GM20431 (cell line): Measurements from ENCODE around the gene WDFY4.

Experiments used
- in situ Hi-C: fragments of 300-500 bp; cut with MseI, MboI; formaldehyde crosslinking; loops from one replicate; pipeline ENCODE4 v1.15.0; 2020; ENCODE audit warnings: low sequenced_read_pairs; ENCODE audit not compliant: unreplicated experiment

WDFY4 gene

DNA sequence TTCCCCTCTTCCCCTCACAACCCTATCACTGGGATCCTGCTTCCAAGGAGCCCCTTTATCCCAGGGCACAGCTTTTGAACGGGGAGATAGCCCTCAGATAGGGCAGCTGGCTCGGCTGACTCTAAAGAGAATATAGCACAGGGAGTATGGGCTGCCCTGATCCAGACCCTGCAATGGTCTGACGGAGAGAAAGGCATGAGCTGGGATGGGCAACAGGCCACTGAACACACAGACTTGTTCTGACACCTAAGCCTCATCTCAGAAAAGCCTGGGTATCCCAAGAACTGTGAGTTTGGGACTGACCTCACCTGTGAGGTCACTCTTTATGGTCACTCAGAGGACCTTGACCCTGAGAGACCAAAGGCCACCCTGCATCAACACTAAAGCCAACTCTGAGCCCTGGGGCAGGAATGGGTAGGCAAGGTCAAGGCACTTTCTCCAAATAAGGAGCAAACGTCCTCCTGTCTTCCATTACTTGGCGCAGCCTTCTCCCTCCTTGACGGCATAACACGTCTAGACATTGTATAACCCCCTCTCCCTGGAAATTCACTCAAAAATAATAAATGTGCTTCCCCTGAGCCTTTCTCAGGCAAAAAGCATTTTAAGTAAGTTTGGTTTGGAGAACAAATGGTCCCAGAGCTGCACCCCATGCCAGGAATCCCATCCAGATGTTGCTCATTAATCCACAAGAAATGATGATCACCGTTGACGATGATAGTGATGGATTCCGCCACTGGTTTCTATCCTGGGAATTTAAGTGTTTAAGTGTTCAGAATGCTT is 263.2 kb downstream of the WDFY4 start:
- in situ Hi-C loops = no loop called here

DNA sequence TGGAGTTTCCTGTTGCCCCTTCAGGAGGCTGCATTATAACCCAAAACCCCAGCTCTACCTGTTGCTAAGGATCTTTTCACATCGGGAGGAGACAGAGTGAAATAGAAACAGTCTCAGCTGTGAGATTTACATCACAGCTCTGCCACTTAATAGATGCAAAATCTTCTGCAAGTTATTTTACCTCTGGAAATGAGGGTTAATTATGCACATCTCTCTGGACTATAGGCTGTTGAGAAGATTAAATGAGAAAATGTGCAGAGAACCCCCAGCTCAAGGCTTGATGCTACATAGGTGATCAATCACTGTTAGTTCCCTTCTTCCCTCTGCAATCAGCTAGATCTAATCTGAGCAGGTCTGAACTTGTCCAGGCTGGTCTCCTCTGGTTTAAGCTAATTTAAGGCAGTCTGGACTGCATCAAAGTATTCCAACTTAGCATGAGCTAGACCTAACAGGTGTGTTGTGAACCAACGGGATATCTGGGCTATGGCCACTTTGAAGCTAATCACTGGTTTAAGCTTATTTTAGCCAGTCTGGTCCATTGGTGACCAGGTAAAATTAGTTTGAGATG is 263.9 kb downstream of the WDFY4 start:
- in situ Hi-C loops = no loop called here

DNA sequence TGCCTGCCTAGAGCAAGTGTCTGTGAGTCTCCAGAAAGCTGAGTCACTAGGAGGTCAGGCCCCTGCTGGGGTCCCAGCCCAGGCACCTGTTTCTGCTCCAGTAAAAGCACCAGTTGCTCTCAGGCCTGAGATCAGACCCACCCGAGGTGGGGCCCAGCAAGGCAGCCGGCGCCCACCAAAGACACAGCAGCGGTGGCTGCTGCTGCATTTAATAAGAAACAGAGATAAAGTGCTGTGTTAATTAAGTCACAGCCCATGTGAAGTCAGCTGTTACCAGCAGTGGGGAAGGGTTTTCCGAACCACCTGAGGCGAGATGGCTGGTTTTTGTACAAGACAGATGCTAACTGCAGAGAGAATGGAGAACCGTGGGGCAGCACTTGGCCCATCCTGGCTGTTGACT is 267.0 kb downstream of the WDFY4 start:
- in situ Hi-C loops = no loop called here

DNA sequence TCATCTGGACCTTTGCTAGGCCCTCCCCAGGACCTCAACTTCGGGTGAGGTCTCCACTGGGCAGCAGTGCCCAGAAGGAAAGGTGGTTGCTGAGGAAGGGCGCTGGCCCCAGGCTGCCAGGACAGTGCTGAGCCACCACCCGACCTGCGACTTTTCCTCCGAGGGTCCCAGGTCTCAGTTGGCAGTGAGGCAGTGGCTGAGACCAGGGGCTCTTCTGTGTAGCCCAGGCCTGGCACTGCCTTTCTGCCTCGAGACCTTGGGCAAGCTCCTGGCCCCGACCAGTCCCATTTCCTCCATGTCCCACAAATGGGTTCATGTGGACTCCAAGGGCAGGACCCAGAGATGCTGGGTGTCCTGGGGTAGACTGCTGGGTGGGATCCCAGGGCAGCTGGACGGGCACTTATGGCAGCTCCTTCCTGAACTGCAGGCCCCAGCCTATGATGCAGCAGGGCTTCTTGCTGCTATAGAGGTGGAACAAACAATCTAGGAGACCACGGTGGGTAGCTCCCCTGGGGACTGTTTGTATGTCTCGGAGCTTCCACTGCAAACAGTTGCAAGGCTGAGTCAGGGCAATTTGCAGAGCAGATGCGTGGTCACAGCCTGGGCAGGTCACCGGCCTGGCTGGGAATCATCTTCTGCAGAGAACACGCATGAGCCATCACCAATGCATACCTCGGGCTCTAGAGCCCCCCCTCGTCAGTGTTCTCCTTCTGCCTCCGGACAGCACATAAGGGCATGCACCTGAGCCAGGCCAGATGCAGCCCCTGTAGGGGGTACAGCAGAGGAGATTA is 272.9 kb downstream of the WDFY4 start:
- in situ Hi-C loops = no loop called here

DNA sequence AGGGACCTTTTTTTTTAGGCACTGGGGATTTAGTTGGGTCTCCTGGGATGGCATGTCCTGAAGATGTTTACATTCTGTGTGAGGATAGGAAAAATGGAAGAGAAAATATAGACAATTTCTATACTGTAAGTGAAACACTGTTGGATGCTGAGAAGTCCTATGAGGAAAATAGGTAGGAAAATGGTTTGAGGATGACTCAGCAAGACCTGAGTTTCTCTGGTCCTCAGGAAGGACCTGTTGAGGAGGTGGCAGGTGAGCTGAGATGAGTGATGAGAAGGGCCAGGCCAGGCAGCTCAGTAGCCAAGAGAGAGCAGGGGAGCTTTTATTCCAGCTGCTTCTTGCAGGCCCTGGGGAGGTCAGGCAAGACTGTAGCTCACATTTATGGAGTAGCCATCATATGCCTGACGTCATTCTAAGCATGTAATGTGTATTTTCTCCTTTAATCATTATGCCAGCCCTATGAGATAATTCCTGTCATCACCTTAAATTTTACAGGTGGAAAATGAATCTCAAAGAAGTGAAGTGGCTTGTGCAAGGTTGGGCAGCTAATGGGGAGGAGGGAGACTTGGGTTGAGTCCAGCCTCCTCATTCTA is 274.0 kb downstream of the WDFY4 start:
- in situ Hi-C loops = no loop called here

DNA sequence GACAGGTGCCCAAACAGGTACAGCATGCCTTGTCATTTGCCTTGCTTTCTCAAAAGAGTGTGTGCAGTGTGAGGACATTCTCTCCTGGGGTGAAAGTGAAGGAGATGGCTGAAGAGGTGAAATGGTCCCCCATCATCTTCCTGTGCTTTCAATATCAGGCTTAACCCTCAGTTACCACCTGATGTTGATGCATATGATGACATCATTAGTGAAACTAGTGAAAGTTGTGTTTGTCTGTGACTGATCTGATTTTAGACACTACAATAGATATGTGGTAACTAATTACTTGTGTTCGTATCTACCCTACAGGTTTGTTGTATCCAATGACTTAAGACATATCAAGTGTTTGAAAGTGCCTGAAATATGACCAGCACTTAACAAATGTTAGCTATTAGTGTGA is 279.4 kb downstream of the WDFY4 start:
- in situ Hi-C loops = no loop called here

DNA sequence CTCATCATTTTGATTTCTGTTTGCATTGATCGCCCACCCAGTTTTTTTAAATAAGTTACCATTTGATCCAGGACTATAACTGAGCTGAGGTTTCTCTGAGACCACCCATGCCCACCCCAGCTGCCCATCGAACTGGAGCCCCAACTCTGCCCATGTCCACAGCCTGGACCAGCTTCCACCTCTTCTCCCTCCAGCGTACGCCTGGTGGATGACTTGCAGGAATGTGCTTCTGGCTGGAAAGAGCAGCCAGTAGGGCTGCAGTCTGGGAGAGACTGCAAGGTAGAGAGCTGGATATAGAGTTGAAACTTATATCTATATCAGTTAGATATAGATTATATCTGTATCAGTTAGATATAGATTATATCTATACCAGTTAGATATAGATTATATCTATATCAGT is 280.8 kb downstream of the WDFY4 start:
- in situ Hi-C loops = no loop called here

DNA sequence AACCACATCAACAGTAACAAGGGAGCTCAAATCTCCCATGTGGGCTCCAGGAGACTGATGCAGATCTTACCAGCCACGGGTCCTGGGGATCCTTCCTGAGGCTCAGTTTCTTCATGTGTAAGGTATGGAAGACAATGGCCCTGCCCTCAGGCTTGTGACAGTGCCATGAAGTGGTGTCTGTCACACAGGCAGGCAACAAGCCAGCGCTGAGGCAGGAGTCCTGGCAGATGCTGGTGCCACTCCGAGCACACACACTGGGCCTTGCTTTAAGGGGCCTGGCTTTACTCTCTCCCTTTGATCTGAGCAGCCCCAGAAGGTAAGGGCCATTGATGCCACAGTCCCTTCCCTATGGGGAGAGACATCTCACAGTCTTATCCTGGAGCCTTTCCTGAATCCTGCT is 283.4 kb downstream of the WDFY4 start:
- in situ Hi-C loops = no loop called here

DNA sequence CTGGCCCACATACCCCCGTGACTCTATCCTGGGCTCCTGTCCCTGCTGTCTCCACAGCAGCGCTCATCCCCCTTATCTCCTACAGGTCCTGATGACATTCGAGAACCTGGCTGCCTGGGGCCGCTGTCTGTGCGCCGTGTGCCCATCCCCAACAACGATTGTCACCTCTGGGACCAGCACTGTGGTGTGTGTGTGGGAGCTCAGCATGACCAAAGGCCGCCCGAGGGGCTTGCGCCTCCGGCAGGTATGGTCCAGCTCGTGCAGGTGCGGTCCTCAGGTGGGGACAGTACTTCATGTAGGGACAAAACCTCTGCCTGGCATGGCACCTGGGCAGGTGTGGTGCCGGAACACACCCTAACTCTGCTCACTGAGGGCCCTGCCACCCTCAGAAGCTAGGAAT is 285.4 kb downstream of the WDFY4 start:
- in situ Hi-C loops = no loop called here

DNA sequence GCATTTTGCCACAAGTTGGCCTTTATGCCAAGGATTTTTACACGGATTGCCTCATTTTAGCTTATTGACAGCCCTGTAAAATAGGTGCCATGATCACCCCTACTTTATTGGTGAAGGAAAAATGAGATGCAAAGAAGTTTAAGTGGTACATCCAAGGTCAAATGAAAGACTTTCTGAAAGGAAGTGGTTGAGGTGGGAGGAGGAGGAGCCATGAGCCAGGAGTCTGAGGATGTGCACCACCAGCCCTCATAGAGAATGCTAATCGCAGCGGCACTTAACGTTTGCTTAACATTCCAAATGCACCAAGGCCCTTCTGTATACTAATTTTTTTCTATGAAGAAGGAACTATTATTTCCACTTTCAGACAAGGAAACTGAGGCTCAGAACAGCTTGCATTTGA is 286.0 kb downstream of the WDFY4 start:
- in situ Hi-C loops = no loop called here

DNA sequence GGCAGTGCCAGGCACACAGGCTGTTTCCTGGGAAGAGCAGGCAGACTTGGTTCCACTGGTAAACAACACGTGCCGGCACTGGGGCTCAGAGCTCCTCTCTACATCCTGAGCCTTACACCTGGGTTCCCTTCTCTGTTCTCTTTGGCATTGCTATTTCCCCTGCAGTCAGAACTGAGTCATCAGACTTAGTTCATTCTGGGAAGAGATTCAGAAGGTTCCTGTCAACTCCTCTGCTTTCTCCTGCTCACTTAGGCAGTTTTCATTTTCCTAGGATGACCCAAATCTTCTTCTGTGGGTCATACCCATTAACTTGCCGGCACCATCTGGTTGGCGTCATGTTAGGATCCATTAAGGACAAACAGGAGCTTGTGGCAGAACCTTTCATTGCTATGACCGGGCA is 288.4 kb downstream of the WDFY4 start:
- in situ Hi-C loops = no loop called here

DNA sequence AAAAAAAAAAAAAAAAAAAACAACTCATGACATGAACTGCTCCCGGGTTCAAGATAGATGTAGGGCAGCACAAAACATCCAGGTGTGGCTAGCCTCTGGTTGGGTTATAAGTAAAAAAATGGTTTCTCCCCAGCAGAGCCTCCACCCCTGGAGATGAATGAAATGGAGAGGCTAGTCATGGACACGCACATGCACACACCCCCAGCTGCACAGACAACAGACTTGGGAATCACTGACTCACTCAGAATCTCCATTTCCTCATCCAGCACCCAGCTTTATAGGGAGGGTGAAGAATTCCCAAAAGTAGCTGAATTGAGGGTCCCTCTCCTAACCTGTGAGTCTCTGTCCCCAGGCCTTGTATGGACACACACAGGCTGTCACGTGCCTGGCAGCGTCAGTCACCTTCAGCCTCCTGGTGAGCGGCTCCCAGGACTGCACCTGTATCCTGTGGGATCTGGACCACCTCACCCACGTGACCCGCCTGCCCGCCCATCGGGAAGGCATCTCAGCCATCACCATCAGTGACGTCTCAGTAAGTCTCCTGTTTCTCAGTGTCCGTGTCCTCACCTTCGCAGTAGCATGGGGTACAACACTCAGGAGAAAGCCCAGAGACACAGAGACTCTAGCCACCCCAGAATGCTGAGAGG is 290.0 kb downstream of the WDFY4 start:
- in situ Hi-C loops = loop anchor here (25.0 kb wide), 1 partner anchor 188 kb away; no protein-coding TSS in a partner anchor

DNA sequence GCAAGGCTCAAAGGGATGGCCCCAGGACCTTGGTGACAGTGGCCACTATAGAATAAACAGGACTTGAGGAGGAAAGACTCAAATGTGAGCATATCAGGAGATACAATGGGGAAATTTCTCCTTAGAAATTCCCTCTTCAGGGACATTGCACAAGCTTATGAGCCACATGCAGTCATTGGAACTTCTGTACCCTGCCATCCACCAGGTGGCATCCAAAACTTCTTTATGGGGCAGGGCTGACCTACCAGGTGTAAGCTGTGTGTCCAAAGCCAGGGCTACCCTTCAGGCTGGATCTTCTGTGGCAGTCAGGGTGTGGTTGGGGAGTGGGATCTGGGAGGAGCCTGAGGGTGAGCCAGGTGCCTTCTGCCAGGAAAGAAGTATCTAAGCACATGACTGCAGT is 291.5 kb downstream of the WDFY4 start:
- in situ Hi-C loops = loop anchor here (25.0 kb wide), 1 partner anchor 186 kb away; no protein-coding TSS in a partner anchor

DNA sequence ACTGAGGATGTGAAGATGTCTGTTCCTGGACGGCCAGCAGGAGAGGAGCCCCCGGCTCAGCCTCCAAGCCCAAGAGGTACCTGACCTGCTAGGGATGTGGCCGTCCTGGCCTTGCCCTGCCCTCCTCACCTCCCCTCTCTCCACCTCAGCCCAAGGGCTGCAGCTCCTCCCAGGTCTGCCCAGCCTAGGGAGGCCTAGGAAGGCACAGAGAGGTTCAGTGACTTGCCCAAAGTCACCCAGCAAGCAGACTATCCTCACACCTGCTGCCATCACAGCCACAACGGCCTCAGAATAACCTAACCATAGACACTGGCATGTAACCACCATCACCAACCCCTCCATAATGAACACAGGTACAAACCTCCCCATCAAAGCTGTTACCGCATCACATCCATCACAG is 293.6 kb downstream of the WDFY4 start:
- in situ Hi-C loops = loop anchor here (25.0 kb wide), 1 partner anchor 184 kb away; no protein-coding TSS in a partner anchor

DNA sequence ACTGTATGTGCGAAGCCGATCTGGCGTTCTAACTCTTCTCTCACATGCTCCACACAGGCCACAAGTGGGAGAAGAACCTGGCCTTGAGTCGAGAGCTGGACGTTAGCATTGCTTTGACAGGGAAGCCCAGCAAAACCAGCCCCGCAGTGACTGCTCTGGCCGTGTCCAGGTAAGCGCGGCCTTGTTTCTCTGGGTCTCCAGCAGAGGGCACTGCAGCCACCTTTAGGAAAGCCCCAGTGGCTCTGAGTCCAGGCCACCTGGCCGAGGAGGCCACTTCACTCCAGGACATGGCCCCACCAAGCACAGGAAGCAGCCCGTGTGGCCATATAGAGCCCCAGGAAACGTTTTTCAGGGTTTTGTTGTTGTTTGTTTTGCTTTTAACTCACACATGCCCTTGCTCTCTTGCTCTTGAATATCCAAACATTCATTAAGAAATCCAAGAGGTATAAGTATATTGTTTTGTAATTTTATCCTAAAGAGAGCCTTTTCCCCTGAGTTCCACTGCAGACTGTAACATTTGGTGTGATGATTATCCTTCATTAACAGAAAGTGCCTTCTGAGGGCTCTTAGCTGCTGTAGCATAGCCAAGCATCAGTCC is 296.7 kb downstream of the WDFY4 start:
- in situ Hi-C loops = loop anchor here (10.0 to 25.0 kb wide), 2 partner anchors 181 to 533 kb away; no protein-coding TSS in a partner anchor

DNA sequence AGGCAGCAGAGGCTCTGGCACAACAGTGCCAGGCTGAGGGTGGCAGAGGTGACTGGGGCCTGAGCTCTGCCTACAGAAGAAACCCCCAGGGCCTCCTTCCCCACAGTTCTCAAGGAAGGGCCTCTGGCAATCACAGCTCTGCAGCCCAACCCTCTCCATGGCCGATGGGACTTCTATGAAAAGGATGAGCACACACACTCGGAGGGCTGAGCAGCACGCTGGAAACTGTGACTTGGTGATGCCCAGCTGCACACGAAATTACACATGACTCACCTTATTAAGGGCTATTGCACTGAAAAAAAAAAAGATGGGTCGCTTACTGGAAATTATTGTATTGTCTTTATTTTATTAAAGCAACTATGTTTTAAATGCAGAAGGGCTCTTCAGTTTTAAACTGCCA is 297.9 kb downstream of the WDFY4 start:
- in situ Hi-C loops = loop anchor here (10.0 to 25.0 kb wide), 2 partner anchors 180 to 532 kb away; no protein-coding TSS in a partner anchor

DNA sequence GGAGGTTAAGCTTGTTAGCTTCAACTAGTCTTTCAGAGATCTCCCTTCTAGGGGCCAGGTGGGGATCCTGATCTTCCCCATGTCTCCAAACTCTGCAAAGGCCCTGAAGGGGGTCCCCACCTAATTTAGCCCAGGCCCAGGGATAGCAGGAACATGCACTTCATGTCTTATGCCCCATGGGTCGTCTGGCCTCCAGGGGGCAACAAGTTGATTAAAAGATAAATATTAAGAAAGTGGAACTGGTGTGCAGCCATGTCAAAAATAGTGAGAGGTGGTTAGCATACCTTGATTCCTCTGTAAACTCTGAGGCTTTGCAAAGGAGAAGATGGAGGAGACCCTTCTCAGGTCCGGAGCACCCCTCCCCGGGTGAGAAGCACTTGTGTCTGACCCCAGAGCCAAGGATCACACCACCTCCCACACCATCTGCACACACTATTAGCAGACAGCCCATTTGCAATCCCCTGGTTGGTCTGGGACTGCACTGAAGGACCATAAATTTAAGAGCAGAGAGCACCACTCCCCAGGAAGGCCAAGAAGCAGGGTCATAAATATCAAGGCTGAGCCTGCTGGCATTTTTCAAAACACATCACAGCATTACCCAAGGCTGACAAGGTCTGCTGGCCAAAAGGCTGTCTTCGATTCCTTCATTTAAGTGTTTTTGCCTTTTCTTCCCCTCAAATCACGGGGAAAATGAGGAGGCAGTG is 299.1 kb downstream of the WDFY4 start:
- in situ Hi-C loops = loop anchor here (10.0 to 25.0 kb wide), 2 partner anchors 179 to 531 kb away; no protein-coding TSS in a partner anchor

DNA sequence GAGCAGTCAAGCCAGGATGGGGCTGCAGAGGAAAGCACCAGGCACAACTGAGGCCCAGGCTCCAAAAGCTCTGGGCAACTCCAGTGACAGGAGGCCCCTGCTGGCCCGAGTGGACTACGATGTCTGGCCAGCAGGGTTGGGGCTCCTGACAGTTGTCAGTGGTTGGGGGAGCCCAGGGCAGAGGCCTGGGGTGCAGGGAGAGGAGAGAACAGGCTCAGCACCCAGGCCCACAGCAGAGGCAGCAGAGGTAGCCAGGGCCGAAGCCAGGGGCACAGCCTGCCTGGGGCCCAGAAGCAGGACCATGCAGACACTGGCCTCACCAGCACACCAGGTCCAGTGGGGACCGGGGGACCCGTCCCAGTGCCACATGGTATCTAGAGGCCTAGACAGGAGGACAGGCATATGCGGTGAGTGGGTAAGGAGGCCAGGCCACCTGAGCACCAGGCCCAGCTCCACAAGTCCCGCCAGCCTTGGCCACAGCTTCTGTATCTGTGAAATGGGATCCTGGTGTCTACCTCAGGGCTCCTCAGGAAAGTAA is 301.0 kb downstream of the WDFY4 start:
- in situ Hi-C loops = loop anchor here (10.0 to 25.0 kb wide), 2 partner anchors 177 to 529 kb away; no protein-coding TSS in a partner anchor
